Testis (tissue), 3 donors: Measurements from ENCODE around the gene CALCA. TPM values are rescaled to one million over a fixed set of nuclear protein-coding genes. Genes with fewer than 3 reads are reported as not detected.

Experiments used
- DNase-seq: peaks from one replicate; pipeline ENCODE4 v3.0.0-alpha.2; 2019
- H3K27ac ChIP-seq, 2 donors: fragments of 200-600 bp; sonication (generic); one replicate each; pipeline ENCODE4 v1.5.1; 2019
- H3K27me3 ChIP-seq: fragments of 200-600 bp; sonication (generic); one replicate; pipeline ENCODE4 v1.5.1; 2019
- H3K36me3 ChIP-seq: fragments of 200-600 bp; sonication (generic); one replicate; pipeline ENCODE4 v1.5.1; 2017; ENCODE audit warnings: low read depth; ENCODE audit errors: missing control alignments
- H3K4me1 ChIP-seq: fragments of 200-600 bp; sonication (generic); one replicate; pipeline ENCODE4 v1.5.1; 2019
- H3K4me3 ChIP-seq, 2 donors: fragments of 200-600 bp; sonication (generic); one replicate each; pipeline ENCODE4 v1.5.1; 2017 to 2019
- H3K9me3 ChIP-seq: fragments of 200-600 bp; sonication (generic); one replicate; pipeline ENCODE4 v1.5.1; 2017
- POLR2A ChIP-seq: fragments of 450-650 bp; IDR thresholded peaks from one replicate; pipeline ENCODE4 v1.6.1; 2017; ENCODE audit warnings: antibody characterized with exemption, mild to moderate bottlenecking, moderate library complexity
- WGBS, 2 donors: methylation state at CpG; one replicate each; pipeline ENCODE4 v1.1.5; 2018; 5-methylcytosine and 5-hydroxymethylcytosine counted together
- intact Hi-C: fragments of 100-400 bp; cut with DNase I; formaldehyde crosslinking; loops from one replicate; pipeline ENCODE4 v1.15.1; 2023; ENCODE audit warnings: low total_unique reads
- polyA plus RNA-seq: library from polyadenylated mRNA; stranded (reverse); fragments of 350-450 nt; fragmentation: Illumina TruSeq; extraction: RNeasy Lipid Tissue Mini Kit (QIAGEN cat#74804); gene quantifications from one replicate; pipeline ENCODE4 v1.2.3, GENCODE V29; 2014; ENCODE audit warnings: low read depth, low replicate concordance; ENCODE audit not compliant: insufficient read depth
- total RNA-seq, 2 donors: library from RNA; depleted of rRNA; stranded (reverse); fragments of >200 nt; gene quantifications; one replicate each; pipeline ENCODE4 v1.2.3, GENCODE V29; 2016
- TF ChIP-seq, protein P1 (sequence below), 3 experiments: fragments of 450-650 bp in 2 of 3; fragments of 200-600 bp in 1 of 3; sonication (generic) in 1 of 3; IDR thresholded peaks; one replicate each; pipeline ENCODE4 v1.5.1; 2016 to 2019; ENCODE audit warnings: antibody characterized with exemption in 3 of 3, mild to moderate bottlenecking in 2 of 3, moderate library complexity in 1 of 3

The CALCA gene
- total and polyA plus RNA-seq, 3 donors from 2014 or later = not detected

GRCh38 chr11:14981507-14981906 is 9.4 kb upstream of the CALCA start:
- no peak for DNase-seq
- intact Hi-C loops = no loop called here

DNA sequence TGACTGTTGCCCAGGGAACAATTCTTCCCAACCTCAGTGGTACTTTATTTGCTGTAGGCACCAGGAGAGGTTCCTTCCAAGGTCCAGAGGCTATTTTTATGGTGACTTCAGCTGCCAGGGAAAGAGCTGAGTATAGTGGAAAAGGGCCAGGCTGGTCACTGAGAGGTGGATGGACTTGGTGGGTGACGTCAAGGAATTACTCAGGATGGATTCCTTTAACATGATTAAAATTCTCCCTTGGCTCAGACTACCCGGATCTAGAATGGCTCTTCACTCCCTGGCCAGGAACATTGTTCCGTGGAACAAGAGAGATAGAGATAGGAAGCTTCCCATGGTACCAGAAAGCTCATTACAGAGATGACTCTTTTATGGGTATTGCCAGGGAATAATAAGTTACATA is 8.7 kb upstream of the CALCA start:
- Histone ChIP-seq H3K27me3 (no peaks in the 10 kb centered on the region), H3K4me1 (no peaks in the 10 kb centered on the region), H3K4me3 (no peak overlapping the region), H3K27ac (no peak overlapping the region), H3K36me3 (no peaks in the 10 kb centered on the region), H3K9me3 (no peaks in the 10 kb centered on the region)
- intact Hi-C loops = no loop called here
- WGBS, 2 donors = 68 to 72% methylated on average over 3 of the region's 3 CpGs
- no peak for DNase-seq
- TF ChIP-seq, protein P1, sequence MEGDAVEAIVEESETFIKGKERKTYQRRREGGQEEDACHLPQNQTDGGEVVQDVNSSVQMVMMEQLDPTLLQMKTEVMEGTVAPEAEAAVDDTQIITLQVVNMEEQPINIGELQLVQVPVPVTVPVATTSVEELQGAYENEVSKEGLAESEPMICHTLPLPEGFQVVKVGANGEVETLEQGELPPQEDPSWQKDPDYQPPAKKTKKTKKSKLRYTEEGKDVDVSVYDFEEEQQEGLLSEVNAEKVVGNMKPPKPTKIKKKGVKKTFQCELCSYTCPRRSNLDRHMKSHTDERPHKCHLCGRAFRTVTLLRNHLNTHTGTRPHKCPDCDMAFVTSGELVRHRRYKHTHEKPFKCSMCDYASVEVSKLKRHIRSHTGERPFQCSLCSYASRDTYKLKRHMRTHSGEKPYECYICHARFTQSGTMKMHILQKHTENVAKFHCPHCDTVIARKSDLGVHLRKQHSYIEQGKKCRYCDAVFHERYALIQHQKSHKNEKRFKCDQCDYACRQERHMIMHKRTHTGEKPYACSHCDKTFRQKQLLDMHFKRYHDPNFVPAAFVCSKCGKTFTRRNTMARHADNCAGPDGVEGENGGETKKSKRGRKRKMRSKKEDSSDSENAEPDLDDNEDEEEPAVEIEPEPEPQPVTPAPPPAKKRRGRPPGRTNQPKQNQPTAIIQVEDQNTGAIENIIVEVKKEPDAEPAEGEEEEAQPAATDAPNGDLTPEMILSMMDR (IDR thresholded peaks at IDR 0.05) = no peak
- TF ChIP-seq POLR2A = no peak

More at GRCh38 chr11:14981507-14981906, 9.4 kb upstream of the CALCA start:
- H3K27ac ChIP-seq = no peak overlapping the region
- H3K4me3 ChIP-seq = no peak overlapping the region
- TF ChIP-seq POLR2A = no peak
- TF ChIP-seq, protein P1 (IDR thresholded peaks at IDR 0.05) = no peak
- H3K9me3 ChIP-seq = no peaks in the 10 kb centered on the region
- WGBS, 2 donors = 68 to 90% methylated on average over 1 of the region's 1 CpG
- no peaks in the 10 kb centered on the region for H3K4me1 ChIP-seq
- no peaks in the 10 kb centered on the region for H3K27me3 ChIP-seq
- no peaks in the 10 kb centered on the region for H3K36me3 ChIP-seq

DNA sequence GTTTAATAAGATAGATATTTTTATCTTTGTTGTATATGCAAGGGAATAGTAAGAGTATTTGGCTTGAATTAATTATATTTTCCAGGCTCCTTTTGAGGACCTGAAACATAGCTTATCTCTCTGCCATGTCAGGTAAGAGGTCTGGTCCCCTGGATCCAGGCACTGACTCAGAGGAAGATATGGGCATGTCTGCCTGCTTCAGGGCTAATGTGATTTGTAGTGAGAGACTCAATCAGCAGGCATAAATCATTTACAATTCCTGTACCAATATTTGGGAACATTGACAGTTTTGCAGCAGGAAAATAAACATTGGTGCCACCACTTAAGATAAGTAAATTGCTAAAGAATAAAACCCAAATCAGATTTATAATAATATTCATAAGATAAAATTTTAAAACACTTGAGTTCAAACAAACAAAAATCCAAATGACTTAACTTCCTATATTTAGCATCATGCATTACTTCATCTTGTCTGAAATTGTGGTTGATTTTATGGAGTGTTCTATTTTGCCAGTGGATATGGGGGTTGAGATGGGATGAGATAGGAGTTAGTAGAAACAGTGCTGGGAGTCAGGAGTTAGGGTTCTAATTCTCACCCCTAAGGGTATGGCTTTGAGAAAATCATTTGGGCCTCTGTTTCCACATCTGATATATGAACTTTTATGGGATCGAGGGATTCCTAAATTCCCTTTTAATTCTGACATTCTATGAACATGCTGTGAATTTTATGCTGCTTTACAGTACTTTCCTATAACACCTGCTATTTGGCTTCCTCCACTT is 5.1 kb upstream of the CALCA start:
- TF ChIP-seq, protein P1 (IDR thresholded peaks at IDR 0.05) = no peak
- TF ChIP-seq POLR2A = no peak
- Histone ChIP-seq H3K27ac (no peak overlapping the region), H3K27me3 (no peaks in the 10 kb centered on the region), H3K4me3 (no peak overlapping the region), H3K9me3 (no peaks in the 10 kb centered on the region), H3K4me1 (peaks cover 21% of the 10 kb centered on the region), H3K36me3 (no peaks in the 10 kb centered on the region)
- intact Hi-C loops = no loop called here
- 88 to 96% methylated on average over 1 of the region's 1 CpG for WGBS, 2 donors
- no peak for DNase-seq

DNA sequence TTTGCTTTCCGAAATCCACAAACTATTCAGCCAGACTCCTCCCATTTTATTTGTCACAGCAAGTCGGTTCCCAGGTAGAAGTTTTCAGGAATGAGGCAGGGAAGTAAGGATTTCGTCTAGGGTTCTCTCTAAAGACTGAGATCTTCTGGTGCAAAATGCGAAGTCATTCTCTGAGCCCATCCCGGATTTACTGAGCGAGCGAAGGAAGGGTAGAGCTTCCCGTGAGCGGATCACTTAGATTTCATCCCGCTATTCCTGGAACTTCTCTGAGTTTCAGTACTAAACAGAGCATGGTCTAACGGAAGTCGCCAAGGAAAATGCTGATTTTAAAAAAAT is 3.1 kb upstream of the CALCA start:
- Histone ChIP-seq H3K4me1 (peaks cover 25% of the 10 kb centered on the region), H3K27ac (no peak overlapping the region), H3K9me3 (no peaks in the 10 kb centered on the region), H3K36me3 (no peaks in the 10 kb centered on the region), H3K27me3 (no peaks in the 10 kb centered on the region), H3K4me3 (no peak overlapping the region)
- TF ChIP-seq POLR2A = no peak
- TF ChIP-seq, protein P1 (IDR thresholded peaks at IDR 0.05) = no peak
- no peak for DNase-seq
- intact Hi-C loops = no loop called here
- WGBS, 2 donors = 1 to 4% methylated on average over 12 of the region's 12 CpGs
